IMR-90 (cell line): ENCODE results near the gene MGRN1.

Experiments used
- MAFK ChIP-seq: IDR thresholded peaks from 2 replicates; pipeline ENCODE4 v1.6.1; 2012; ENCODE audit warnings: low read depth, low read length, improper control_type of control experiment
- MAZ ChIP-seq: IDR thresholded peaks from 2 replicates; pipeline ENCODE4 v1.6.1; 2012; ENCODE audit warnings: low read depth, mild to moderate bottlenecking, low read length, improper control_type of control experiment, moderate library complexity, borderline replicate concordance
- POLR2A ChIP-seq: IDR thresholded peaks from 2 replicates; pipeline ENCODE4 v1.6.1; 2012; ENCODE audit warnings: mild to moderate bottlenecking, low read depth, low read length
- RCOR1 ChIP-seq: IDR thresholded peaks from 2 replicates; pipeline ENCODE4 v1.6.1; 2012; ENCODE audit warnings: mild to moderate bottlenecking, low read length, improper control_type of control experiment; ENCODE audit not compliant: insufficient replicate concordance
- RFX5 ChIP-seq: IDR thresholded peaks from 2 replicates; pipeline ENCODE4 v1.8.0; 2012; ENCODE audit warnings: low read depth, mild to moderate bottlenecking, low read length, moderate library complexity
- TF ChIP-seq, protein P1 (sequence below): conservative IDR thresholded peaks from 2 replicates; pipeline ENCODE4 v1.5.1; 2012; ENCODE audit warnings: mild to moderate bottlenecking, low read depth, low read length, improper control_type of control experiment
- TF ChIP-seq, protein P2 (sequence below): fragments of 150-350 bp; IDR thresholded peaks from 2 replicates; pipeline ENCODE4 v1.6.1; 2017; ENCODE audit warnings: mild to moderate bottlenecking, antibody characterized with exemption, low read length, low read depth

DNA sequence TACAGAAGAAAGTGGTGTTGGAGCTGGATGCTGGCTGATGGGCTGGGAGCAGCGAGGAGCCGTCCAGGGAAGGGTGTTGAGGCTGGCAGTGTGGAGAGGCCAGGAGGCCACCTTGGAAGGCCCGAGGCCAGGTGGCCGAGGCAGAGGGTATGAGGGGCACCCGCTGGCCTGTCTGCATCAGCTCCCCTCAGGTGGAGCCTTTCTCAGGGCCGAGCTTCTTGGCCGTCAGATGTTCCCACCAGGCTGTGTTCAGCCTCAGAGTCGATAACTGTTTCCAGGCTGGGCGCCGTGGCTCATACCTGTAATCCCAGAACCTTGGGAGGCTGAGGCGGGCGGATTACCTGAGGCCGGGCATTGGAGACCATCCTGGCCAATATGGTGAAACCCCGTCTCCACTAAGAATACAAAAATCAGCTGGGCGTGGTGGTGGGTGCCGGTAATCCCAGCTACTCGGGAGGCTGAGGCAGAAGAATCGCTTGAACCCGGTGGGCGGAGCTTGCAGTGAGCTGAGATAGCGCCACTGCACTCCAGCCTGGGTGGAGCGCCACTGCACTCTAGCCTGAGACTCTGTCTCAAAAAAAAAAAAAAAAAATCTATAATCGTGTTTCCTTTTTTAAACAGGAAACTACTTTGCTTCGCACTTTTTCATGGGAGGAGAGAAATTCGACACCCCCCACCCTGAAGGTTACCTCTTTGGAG lies 25.3 kb downstream of the MGRN1 start:
- TF ChIP-seq, protein P1, sequence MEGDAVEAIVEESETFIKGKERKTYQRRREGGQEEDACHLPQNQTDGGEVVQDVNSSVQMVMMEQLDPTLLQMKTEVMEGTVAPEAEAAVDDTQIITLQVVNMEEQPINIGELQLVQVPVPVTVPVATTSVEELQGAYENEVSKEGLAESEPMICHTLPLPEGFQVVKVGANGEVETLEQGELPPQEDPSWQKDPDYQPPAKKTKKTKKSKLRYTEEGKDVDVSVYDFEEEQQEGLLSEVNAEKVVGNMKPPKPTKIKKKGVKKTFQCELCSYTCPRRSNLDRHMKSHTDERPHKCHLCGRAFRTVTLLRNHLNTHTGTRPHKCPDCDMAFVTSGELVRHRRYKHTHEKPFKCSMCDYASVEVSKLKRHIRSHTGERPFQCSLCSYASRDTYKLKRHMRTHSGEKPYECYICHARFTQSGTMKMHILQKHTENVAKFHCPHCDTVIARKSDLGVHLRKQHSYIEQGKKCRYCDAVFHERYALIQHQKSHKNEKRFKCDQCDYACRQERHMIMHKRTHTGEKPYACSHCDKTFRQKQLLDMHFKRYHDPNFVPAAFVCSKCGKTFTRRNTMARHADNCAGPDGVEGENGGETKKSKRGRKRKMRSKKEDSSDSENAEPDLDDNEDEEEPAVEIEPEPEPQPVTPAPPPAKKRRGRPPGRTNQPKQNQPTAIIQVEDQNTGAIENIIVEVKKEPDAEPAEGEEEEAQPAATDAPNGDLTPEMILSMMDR = no peak
- TF ChIP-seq MAZ (no peak), POLR2A (no peak), RCOR1 (no peak), RFX5 (no peak), MAFK (no peak)
- TF ChIP-seq, protein P2, sequence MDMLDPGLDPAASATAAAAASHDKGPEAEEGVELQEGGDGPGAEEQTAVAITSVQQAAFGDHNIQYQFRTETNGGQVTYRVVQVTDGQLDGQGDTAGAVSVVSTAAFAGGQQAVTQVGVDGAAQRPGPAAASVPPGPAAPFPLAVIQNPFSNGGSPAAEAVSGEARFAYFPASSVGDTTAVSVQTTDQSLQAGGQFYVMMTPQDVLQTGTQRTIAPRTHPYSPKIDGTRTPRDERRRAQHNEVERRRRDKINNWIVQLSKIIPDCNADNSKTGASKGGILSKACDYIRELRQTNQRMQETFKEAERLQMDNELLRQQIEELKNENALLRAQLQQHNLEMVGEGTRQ = no peak
